ENCODE results near the gene C1QTNF8. TPM values are rescaled to one million over a fixed set of nuclear protein-coding genes. Genes with fewer than 3 reads are reported as not detected.
A peak's percentile ranks its signal among the peaks of the same experiment; 100 is the strongest.

C1QTNF8 gene
- total RNA-seq, 1 experiment from 2014 or later: 0.39 TPM

DNA sequence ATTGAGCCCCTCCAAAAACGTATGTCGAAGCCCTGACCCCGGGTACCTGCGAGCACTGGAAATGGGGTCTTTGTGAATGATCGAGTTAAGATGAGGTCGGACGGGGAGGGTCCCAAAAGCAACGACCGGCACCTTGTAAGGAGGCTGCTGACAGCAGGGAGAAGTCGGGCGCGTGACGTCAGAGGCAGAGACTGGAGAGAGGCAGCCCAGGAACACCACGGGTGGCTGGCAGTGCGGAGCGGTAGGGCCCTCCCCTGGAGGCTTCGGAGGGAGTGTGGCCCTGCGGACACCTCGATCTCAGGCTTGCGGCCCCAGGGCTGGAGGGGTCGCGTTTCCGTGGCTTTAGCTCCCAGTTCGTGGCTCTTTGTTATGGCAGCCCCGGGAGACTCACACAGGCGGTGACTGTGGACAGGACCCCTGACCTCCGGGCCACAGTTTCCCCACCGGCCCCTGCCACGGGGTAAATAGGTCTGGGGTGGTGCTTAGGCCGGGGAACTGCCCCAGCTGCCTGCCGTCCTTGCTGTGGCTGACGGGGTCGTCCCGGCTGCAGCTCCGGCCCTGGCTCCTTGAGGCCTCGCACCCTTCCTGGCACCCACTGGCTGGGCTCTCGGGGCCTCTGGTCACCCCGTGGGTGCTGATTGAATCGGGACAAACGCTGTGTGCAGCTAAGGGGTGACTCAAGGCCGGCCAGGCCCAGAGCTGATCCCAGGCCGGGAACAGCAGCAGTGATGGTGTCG is 34.1 kb downstream of the C1QTNF8 start:
- DNase-seq (ENCODE audit: low read depth, low spot score): no peak
- Histone ChIP-seq H3K9me3 (ENCODE audit: control insufficient read depth, insufficient read depth, low read depth, low read length) (no peaks in the 10 kb centered on the region), H3K27me3 (ENCODE audit: control insufficient read depth, insufficient read depth, low read length) (no peaks in the 10 kb centered on the region), H3K4me3 (ENCODE audit: low read depth in 2 of 2, low read length in 2 of 2) (no peak overlapping the region), H3K27ac (ENCODE audit: low read length) (no peak overlapping the region), H3K4me1 (ENCODE audit: control insufficient read depth, insufficient read depth, low read length) (no peaks in the 10 kb centered on the region), H3K36me3 (ENCODE audit: control insufficient read depth, insufficient read depth, low read length) (no peaks in the 10 kb centered on the region)
- no peak for TF ChIP-seq POLR2AphosphoS5 (IDR thresholded peaks at IDR 0.05; ENCODE audit: low read depth, low read length)
- BruUV-seq (replicated peaks): no TSS peak
- POLR2A ChIA-PET: no interaction called here
- peak; percentile 32 for ATAC-seq
- in situ Hi-C loops (cut with HindIII; ENCODE audit: low pct_unique_long_range_greater_than_20kb, low sequenced_read_pairs) (no loop called here), intact Hi-C loops (cut with micrococcal nuclease; ENCODE audit: unreplicated experiment) (no loop called here)
- CTCF ChIA-PET: no interaction called here

DNA sequence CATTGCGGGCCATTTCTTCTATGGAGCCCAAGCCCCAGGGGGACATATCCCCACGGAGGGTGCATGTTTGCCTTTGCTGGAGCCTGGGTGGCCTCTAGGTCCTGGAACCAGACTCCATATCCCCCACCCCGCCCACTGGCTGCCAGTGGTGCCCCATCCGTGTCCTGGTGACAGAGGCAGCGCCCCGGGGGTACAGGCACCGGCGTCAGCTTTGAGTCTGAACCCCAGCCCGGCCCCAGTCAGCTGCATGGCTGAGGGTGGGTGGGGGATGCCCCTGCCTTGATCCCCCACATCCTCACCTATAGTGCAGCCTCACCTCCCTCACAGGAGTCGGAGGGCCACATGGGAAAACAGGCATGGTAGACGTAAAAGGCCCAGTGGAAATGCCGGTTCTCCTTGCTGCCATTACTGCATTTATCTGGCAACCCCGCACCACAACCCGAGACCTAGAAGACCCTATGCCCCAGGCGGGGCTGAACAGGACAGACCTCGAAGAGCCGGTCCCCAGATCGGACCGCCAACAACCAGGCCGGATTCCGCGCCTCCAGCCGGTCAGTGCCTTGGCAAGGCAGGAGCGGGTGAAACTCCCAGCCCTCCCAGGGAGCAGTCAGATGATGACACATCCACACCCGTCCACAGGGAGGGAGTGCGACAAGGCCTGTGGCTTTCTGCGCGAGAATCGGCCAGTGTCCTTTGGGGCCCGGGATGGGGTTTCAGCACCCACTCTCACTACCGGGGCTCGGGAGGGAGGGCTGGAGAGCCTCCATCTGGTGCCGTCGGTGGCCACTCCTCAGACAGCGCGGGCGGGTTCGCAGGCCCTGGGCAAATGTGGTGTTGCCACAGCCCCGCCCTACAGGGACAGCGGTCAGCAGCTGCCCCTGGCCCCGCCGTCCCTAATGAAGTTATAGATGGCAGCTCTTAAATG is 35.4 kb downstream of the C1QTNF8 start:
- DNase-seq (ENCODE audit: low read depth, low spot score) (no peak), ATAC-seq (no peak)
- Histone ChIP-seq H3K4me1 (ENCODE audit: control insufficient read depth, insufficient read depth, low read length) (no peaks in the 10 kb centered on the region), H3K27ac (ENCODE audit: low read length) (no peak overlapping the region), H3K9me3 (ENCODE audit: control insufficient read depth, insufficient read depth, low read depth, low read length) (no peaks in the 10 kb centered on the region), H3K36me3 (ENCODE audit: control insufficient read depth, insufficient read depth, low read length) (no peaks in the 10 kb centered on the region), H3K4me3 (ENCODE audit: low read depth in 2 of 2, low read length in 2 of 2) (no peak overlapping the region), H3K27me3 (ENCODE audit: control insufficient read depth, insufficient read depth, low read length) (no peaks in the 10 kb centered on the region)
- no peak for TF ChIP-seq POLR2AphosphoS5 (IDR thresholded peaks at IDR 0.05; ENCODE audit: low read depth, low read length)
- TF ChIP-seq TCF7L2 (IDR thresholded peaks at IDR 0.05; ENCODE audit: low read depth, low read length): no peak
- TF ChIP-seq, protein P1, sequence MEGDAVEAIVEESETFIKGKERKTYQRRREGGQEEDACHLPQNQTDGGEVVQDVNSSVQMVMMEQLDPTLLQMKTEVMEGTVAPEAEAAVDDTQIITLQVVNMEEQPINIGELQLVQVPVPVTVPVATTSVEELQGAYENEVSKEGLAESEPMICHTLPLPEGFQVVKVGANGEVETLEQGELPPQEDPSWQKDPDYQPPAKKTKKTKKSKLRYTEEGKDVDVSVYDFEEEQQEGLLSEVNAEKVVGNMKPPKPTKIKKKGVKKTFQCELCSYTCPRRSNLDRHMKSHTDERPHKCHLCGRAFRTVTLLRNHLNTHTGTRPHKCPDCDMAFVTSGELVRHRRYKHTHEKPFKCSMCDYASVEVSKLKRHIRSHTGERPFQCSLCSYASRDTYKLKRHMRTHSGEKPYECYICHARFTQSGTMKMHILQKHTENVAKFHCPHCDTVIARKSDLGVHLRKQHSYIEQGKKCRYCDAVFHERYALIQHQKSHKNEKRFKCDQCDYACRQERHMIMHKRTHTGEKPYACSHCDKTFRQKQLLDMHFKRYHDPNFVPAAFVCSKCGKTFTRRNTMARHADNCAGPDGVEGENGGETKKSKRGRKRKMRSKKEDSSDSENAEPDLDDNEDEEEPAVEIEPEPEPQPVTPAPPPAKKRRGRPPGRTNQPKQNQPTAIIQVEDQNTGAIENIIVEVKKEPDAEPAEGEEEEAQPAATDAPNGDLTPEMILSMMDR (IDR thresholded peaks at IDR 0.05): no peak
- TF ChIP-seq, protein P2, sequence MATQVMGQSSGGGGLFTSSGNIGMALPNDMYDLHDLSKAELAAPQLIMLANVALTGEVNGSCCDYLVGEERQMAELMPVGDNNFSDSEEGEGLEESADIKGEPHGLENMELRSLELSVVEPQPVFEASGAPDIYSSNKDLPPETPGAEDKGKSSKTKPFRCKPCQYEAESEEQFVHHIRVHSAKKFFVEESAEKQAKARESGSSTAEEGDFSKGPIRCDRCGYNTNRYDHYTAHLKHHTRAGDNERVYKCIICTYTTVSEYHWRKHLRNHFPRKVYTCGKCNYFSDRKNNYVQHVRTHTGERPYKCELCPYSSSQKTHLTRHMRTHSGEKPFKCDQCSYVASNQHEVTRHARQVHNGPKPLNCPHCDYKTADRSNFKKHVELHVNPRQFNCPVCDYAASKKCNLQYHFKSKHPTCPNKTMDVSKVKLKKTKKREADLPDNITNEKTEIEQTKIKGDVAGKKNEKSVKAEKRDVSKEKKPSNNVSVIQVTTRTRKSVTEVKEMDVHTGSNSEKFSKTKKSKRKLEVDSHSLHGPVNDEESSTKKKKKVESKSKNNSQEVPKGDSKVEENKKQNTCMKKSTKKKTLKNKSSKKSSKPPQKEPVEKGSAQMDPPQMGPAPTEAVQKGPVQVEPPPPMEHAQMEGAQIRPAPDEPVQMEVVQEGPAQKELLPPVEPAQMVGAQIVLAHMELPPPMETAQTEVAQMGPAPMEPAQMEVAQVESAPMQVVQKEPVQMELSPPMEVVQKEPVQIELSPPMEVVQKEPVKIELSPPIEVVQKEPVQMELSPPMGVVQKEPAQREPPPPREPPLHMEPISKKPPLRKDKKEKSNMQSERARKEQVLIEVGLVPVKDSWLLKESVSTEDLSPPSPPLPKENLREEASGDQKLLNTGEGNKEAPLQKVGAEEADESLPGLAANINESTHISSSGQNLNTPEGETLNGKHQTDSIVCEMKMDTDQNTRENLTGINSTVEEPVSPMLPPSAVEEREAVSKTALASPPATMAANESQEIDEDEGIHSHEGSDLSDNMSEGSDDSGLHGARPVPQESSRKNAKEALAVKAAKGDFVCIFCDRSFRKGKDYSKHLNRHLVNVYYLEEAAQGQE (IDR thresholded peaks at IDR 0.05; ENCODE audit: insufficient read depth in 1 of 2, low read depth in 2 of 2, low read length in 1 of 2): no peak
- no peak for TF ChIP-seq SIN3A (IDR thresholded peaks at IDR 0.05; ENCODE audit: borderline replicate concordance, insufficient read depth, low read depth, low read length)
- in situ Hi-C loops (cut with HindIII; ENCODE audit: low pct_unique_long_range_greater_than_20kb, low sequenced_read_pairs): no loop called here
- ChIA-PET POLR2A (interaction anchor here (0.5 kb wide), 1 partner anchor 13 kb away, joined by 3 read pairs; no protein-coding TSS in a partner anchor), CTCF (no interaction called here)
- intact Hi-C loops (cut with micrococcal nuclease; ENCODE audit: unreplicated experiment): no loop called here
- no TSS peak for BruUV-seq (replicated peaks)
